ENCODE data around the gene CHST7.

- TF ChIP-seq POLR2AphosphoS5 (IDR thresholded peaks at IDR 0.05) (no peak), EZH2 (IDR thresholded peaks at IDR 0.05; ENCODE audit: borderline replicate concordance, insufficient read depth, low read length, poor library complexity, severe bottlenecking) (no peak), SMC3 (conservative IDR thresholded peaks at IDR 0.05; ENCODE audit: poor library complexity) (no peak), EP300 (conservative IDR thresholded peaks at IDR 0.05; ENCODE audit: poor library complexity, severe bottlenecking) (no peak)
- TF ChIP-seq, protein P1, sequence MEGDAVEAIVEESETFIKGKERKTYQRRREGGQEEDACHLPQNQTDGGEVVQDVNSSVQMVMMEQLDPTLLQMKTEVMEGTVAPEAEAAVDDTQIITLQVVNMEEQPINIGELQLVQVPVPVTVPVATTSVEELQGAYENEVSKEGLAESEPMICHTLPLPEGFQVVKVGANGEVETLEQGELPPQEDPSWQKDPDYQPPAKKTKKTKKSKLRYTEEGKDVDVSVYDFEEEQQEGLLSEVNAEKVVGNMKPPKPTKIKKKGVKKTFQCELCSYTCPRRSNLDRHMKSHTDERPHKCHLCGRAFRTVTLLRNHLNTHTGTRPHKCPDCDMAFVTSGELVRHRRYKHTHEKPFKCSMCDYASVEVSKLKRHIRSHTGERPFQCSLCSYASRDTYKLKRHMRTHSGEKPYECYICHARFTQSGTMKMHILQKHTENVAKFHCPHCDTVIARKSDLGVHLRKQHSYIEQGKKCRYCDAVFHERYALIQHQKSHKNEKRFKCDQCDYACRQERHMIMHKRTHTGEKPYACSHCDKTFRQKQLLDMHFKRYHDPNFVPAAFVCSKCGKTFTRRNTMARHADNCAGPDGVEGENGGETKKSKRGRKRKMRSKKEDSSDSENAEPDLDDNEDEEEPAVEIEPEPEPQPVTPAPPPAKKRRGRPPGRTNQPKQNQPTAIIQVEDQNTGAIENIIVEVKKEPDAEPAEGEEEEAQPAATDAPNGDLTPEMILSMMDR (IDR thresholded peaks at IDR 0.05; ENCODE audit: poor library complexity, severe bottlenecking), result no peak
Measured at GRCh38 chrX:46610070-46610658, 36.6 kb downstream of the CHST7 start.

Data from neural cell (in vitro differentiated cells).